ENCODE data around the gene GBX2. TPM values are rescaled to one million over a fixed set of nuclear protein-coding genes. Genes with fewer than 3 reads are reported as not detected.

Gene GBX2
- total RNA-seq, 1 donor from 2014 or later: not detected

- no peak for ATAC-seq (ENCODE audit: poor library complexity)
- intact Hi-C loops (cut with DNase I): no loop called here
- DNase-seq: no peak
Measured at GRCh38 chr2:236171181-236171679, 3.0 kb upstream of the GBX2 start.

DNA sequence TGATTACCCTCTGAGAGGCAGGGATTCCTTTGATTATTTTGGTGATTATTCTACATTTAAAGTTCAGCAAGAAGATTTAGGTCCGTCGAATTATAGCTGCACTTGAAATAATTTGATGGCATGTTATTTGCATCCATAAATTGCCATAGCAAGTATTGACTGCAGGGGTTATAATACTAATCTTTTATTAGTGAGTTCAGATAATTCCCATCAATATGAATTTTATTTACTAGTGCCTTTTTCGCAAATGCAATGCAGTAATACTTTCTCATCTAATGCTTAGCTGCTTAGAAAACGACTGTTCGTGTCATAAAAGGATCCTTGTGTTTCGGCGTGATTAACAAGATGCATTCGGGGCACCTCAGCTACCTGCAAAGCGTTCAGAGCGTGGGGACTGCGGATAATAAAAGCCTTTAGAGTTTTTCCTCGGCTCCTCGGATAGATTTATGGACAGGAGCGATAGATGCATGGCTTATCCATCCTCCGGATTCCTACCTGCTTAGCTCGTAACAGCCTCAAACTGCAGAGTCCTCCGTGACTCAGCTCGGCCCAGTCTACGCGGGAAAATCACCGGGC, 2.5 kb upstream of the GBX2 start:
- no peak for DNase-seq
- intact Hi-C loops (cut with DNase I): no loop called here
- ATAC-seq (ENCODE audit: poor library complexity): no peak

- no peak for DNase-seq
- intact Hi-C loops (cut with DNase I): no loop called here
- no peak for ATAC-seq (ENCODE audit: poor library complexity)
Measured at GRCh38 chr2:236169741-236170589, 1.8 kb upstream of the GBX2 start.

DNA sequence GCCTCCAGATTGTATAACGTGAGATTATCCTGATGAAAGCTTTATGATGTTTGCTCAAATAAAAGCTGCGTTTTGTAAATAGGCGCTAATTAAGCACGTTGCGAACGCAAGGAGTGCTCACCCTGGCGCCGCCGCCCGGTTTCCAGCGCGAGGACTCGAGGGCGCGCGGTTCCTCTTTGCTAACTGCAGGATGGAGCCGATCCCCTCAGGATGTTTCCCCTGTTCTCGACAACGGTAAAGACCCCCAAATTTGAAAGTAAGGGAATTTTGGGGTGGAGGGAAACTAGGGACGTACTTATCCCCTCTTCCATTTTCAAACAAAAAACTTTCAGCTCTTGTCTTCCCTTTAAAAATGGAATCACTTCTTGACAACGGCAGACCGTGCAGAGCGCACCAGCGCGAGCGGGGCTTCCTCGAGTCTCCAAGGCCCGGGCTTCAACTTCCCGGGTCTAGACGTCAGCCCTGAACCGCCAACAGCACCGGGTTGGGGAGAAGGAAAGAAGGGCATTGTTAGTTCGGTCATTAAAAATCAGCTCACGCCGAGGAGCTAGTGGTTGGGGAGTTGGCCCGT, 1.1 kb upstream of the GBX2 start:
- no peak for ATAC-seq (ENCODE audit: poor library complexity)
- no peak for DNase-seq
- intact Hi-C loops (cut with DNase I): no loop called here

DNA sequence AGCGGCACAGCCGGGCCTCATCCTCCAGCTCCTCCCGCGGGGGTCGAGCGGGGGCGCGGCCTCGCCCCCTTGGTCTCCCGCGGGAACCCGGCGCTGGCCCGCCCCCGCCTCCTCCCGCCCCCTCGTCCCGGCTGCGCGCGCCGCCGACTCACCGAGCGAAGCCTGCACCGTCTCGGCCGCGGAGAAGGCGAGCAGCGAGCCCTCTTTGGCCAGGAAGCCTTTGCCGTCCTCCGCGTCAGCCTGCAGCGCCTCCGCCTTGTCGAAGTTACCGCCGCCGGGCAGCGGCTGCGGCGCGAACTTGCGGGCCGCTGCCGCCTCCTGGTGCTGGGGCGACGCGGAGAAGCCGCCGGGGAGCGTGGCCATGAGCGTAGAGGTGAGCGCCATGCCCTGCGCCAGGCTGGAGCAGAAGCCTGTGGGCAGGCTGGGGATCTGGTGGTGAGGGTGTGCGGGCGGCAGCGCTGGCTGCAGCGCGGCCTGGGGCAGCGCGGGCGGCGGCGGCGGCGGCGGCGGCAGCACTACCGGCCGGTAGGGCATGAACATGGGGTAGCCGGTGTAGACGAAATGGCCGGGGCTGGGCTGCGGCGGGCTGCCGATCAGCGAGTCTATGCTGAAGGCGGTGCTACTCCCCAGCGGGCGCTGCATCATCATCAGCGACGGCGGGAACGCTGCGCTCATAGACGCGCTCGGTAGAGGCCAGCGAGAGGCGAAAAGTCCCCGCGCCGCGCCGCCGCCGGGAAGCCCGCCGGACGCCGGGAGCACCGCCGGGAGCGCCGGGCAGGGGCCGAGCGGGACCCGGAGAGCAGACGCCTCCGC, 683 bp downstream of the GBX2 start:
- intact Hi-C loops (cut with DNase I): no loop called here
- ATAC-seq (ENCODE audit: poor library complexity): peak; percentile 72
- DNase-seq: no peak

DNA sequence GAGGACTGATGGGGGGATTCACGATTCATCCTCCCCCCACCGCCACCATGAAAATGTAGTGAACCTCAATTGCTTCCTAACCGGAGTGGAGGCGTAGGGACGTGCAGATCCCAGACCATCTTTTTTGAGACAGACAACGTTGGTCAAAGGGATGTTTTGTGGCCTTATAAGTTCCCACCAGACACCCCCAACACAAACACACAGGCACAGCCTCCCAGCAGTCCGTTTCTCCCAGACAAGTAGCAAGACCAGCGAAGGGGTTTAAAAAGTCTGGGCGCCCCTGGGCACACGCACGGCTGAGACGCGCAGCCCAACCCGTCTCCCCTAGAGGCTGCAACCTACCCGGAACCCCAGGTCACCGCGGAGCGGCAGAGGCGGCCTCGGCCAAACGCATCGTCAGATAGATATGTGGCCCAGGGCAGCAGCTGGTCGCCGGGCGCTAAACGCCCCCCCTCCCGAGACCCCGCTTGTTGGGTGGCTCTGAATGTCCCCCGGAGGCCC, 1.3 kb downstream of the GBX2 start:
- no peak for ATAC-seq (ENCODE audit: poor library complexity)
- intact Hi-C loops (cut with DNase I): no loop called here
- no peak for DNase-seq

- no peak for DNase-seq
- ATAC-seq (ENCODE audit: poor library complexity): no peak
- intact Hi-C loops (cut with DNase I): no loop called here
Measured at GRCh38 chr2:236165842-236166795, 2.1 kb downstream of the GBX2 start.

GRCh38 chr2:236164925-236165841, 3.0 kb downstream of the GBX2 start:
- intact Hi-C loops (cut with DNase I): no loop called here
- no peak for DNase-seq
- ATAC-seq (ENCODE audit: poor library complexity): no peak

GRCh38 chr2:236164201-236164924, 3.8 kb downstream of the GBX2 start:
- ATAC-seq (ENCODE audit: poor library complexity): peak; percentile 6
- intact Hi-C loops (cut with DNase I): no loop called here
- no peak for DNase-seq

DNA sequence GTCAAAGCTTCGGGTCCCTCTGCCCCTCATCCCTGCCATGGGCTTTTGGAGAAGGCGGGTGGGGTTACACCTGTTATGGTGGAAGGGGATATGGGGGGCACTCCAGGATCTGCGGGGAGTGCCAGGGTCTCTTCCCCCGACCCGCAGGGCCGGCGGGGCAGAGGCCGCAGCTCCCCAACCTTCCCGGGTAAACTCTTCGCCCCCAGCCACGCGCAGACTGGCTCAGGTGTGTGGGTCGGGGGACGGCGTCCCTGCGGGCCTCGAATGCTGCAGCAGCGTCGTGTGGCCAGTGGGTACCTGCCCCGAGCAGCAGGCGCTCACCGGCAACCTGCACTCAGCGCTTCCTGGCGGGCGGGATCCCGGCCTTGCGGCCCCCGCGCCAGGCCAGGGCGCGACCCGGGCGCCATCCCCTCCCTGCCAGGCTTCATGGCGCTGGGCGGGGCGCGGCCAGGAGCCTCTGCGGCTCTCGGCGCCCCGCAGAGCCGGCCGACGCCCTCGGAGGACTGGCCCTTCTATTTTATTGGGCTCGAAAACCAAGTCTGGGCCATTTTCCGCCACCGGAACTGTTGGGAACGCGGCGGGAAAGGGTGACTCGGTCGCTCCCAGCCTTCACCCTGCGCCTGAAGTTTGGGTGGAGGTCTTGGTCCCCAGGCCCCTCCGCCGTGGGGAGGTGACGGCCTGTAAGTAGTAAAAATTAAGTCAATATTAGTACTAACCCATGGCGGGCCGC, 4.5 kb downstream of the GBX2 start:
- DNase-seq: no peak
- no peak for ATAC-seq (ENCODE audit: poor library complexity)
- intact Hi-C loops (cut with DNase I): no loop called here

DNA sequence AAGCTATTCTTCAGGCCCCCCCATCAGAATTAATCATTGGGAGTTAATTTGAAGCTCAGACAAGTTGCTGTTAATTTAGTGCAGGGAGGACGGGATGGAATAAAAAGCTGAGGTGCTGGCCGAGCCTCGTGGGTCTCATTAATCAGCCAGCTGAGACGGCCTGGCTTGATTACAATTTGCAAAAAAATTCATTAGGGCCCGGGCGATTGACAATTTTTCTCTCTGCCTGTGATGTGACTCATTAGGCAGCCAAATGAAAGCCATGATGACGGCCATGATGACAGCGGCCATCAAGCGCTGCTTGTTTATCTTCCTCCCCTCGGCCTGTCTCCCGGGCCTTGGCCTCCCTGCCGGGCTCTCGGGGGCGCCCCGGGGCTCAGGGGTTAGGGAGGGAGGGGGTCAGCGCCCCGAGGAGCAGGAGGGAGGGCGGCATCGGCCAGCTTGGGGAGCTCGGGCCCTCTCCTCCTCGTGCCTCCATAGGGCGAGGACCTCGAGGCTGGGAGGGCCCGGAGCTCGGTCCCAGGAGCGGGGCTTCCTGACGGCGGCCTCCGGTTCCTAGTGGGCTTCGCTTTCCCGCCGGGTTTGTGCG, 5.2 kb downstream of the GBX2 start:
- ATAC-seq (ENCODE audit: poor library complexity) (no peak), DNase-seq (no peak)
- intact Hi-C loops (cut with DNase I): no loop called here

GRCh38 chr2:236162031-236162845, 5.9 kb downstream of the GBX2 start:
- ATAC-seq (ENCODE audit: poor library complexity) (no peak), DNase-seq (no peak)
- intact Hi-C loops (cut with DNase I): no loop called here

DNA sequence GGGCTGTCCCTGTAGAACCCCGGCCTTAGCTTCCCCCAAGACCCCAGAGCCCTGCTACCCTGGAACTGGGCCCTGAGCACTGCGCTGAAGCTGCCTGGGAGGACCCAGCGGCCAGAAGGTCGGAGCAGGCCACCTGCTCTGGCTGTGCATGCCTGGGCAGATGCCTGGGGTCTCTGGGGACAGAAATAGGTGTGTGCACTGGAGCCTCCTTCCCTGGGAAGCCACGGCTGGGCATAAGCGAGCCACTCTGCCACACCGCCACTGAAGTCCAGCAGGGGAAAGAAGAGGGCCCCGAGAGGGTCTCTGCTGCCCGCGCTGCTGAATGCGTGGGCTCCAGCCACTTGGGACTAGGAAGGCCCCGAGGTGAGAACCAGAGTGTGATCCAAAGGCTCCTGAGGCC, 6.7 kb downstream of the GBX2 start:
- ATAC-seq (ENCODE audit: poor library complexity) (no peak), DNase-seq (no peak)
- intact Hi-C loops (cut with DNase I): no loop called here

DNA sequence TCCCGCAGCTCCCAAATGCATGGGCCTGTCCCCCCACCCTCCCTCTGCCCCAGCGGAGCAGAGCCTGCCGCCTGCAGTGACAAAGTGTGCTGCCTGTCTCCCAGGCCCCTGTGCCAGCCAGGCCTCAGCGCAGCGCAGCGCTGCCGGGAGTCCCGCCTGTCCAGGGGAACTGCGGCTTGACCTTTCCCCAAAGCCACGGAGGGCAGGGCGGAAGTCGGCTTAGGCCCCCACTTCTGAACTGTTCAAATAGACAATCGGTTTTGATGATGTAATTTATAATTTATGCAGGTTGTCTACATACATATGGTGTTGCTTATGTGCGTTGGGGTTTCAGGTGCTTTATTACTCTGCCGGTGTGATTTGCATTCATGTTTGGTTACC, 7.1 kb downstream of the GBX2 start:
- DNase-seq: no peak
- intact Hi-C loops (cut with DNase I): no loop called here
- no peak for ATAC-seq (ENCODE audit: poor library complexity)
